DMS79 (cell line): ENCODE results near the gene LMNA.
A peak's percentile ranks its signal among the peaks of the same experiment; 100 is the strongest.

ENCODE experiments used
- DNase-seq: peaks from one replicate; lab custom pipeline; 2025; lab: John Stamatoyannopoulos, UW

The LMNA gene

DNA sequence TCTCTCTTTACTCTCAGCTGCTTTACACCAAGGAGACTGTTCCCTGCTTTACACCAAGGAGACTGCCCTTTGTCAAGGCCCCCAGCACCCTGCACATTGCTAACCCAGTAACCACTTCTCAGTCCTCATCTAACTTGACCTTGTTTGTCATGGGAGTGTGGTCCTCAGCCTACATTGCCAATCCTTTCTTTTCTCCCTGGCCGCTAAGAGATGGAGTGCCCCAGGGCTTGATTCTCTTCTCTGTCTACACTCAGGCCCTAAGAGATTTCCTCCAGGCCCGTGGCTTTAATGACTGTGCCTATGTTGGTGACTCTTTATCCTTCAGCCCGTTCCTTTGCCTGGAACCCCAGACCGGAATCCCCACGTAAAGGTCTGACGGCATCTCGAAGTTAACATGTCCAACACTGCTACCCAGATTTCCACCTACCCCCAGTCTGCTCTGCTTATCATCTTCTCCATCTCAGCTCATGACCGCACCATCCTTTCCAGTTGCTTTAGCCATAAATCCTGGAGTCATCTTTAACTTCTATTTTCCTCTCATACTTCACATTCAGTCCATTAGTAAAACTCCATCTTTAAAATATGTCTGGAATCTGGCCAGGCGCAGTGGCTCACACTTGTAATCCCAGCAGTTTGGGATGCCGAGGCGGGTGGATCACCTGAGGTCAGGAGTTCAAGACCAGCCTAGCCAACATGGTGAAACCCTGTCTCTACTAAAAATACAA is 29.4 kb downstream of the LMNA start:
- no peak for DNase-seq

DNA sequence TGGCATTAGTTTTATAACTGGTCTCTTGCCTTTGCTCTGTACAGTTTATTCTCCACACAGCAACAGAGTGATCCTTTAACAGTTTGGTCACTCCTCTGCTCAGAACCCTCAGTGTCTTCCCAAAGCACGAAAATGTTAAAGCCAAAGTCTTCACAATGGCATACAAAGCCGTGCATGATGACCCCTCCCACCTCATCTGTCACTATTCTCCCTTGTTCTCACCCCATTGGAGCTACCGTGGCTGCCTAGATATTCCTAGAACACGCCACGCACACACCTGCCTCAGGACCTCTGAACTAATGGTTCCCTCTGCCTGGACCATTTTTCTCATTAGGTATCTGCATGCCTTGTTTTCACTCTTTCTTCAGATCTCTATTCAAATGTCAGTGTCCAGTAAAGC is 30.2 kb downstream of the LMNA start:
- no peak for DNase-seq

DNA sequence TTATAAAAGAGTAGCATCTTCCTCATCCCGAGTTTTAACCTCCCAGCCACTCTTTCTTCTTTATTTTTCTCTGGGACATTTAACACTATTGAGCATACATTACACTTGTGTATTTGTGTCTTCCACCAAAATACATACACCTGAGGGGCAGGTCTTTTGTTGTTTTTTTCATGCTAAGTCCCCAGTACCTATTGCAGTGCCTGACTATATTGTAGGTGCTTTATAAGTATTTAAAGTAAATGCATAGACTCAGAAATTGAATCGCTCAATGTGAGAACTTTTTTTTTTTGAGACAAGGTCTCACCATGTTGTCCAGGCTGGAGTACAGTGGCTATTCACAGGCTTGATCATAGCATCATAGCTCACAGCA is 31.1 kb downstream of the LMNA start:
- DNase-seq = no peak

DNA sequence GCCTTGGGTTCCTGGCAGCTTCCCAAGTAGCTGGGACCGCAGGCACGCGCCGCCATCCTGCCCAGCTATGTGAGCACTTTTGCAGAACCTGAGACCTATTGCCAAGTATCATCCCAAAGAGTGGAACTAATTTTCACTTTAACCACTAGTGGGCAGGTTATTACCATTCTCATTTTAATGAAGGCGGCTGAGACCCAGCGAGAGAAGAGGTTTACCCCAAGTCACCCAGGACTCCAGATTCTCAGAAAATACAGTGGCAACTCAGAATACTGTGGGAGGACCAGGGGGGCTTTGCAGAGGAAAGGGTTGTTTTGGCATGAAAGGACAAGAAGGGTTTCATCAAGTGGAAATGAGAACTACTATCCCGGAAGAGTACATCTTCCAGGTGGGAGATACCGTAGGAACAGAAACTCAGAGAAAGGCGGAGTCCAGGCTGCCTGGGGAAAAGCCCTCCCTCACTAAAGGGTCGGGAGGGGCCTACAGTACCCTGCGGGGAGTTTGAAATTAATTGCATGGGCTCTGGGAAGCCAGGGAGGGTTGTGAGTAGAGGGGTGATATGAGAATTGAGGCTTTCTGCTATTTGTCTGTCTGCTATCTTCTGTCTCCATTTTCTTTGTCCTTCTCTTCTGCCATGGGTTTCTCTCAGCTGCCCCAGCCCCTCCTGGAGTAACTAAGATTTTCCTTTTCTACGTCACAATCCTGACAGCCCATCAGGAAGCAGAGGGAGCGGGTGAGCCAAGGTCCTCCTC is 31.7 kb downstream of the LMNA start:
- peak; percentile 89 for DNase-seq

DNA sequence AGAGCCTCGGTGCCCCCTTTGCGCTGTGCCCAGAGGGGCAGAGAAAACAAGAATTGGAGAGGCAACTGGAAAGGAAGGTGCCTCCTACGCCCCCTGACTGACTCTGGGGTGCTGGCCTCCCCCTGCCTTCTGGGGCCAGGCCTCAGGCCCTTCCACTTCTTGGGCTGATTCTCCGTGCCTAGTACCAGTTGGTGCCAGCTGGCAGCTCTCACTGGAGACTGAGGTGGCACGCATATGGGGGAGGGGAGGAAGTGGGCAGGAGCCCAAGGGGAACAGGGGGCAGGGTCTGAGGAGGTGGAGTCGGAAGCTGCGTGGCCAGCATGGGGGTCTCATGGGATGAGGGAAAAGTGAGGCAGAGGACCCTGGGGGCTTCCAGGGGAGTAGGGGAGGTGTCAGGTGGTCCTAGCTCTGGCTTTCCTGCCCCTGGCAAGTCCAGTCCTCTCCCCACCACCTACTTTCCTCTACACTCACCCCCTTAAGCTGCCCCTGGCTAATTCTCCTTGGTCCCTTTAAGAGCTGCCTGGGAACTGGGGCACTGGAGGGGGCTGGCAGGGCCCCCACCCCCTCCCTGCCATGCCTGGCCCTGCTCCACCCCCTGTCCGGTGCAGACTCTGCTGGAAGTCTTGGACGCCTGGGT is 32.4 kb downstream of the LMNA start:
- peak; percentile 30 for DNase-seq

DNA sequence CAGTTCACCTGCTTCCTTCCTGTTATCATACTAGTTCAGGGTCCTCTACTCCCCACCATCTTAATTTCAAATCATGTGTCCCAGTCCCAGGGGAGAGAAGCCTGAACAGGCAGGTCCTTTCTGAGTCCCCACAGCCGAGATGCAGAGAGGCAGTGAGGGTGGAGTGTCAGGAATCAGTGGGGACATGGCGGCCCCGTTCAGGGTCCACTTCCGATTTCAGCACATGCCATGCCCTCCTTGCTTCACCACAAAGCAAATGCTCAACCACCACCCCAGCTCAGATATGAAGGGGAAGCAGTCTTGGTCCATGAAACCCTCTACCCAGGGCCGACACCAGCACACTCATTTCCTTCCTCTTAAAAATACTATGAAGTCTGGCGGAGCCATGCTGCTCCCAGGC is 33.7 kb downstream of the LMNA start:
- DNase-seq = no peak

DNA sequence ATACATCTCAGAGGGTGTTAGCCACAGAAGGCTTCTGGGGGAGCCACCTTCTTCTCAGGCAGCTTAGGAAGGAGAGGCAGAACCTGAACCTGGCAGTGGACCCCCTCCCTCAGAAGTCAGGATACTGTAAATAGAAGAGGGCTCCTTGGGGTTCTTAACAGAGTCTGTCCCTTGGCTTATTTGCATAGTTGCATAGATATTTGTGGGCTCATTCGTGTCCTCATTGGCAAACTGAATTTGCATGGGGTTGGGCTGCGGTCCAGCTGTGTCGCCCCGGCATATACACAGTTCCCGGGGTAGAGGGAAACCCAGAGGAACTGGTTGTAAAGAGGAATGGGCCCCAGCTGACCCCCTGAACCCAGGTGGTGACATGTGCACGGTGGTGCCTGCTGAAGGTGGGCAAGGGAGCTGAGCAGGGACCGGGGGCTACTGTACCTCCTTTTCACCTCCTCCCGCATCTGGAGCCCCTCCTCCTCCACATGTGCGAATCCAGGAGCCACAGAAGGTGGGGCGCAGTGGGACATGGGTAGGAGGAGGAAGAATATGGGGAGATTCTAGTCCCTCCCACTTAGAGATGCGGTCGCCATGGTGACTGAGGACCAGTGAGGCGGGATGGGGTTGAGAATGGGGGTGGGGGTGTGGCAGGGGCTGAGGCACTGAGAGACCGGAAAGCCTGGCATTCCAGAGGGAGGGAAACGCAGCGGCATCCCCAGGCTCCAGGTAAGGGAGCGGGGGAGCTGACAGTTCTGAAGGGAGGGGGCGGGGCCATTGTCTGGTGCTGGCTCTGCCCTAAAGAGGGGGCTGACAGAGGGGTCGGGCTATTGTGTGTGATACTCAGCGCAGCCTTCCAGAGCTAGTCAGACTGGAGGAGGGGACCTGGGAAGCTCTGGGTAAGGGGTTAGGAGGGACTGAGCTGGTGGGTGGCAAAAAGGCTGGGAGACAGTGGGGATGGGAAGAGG is 35.1 kb downstream of the LMNA start:
- DNase-seq = no peak

DNA sequence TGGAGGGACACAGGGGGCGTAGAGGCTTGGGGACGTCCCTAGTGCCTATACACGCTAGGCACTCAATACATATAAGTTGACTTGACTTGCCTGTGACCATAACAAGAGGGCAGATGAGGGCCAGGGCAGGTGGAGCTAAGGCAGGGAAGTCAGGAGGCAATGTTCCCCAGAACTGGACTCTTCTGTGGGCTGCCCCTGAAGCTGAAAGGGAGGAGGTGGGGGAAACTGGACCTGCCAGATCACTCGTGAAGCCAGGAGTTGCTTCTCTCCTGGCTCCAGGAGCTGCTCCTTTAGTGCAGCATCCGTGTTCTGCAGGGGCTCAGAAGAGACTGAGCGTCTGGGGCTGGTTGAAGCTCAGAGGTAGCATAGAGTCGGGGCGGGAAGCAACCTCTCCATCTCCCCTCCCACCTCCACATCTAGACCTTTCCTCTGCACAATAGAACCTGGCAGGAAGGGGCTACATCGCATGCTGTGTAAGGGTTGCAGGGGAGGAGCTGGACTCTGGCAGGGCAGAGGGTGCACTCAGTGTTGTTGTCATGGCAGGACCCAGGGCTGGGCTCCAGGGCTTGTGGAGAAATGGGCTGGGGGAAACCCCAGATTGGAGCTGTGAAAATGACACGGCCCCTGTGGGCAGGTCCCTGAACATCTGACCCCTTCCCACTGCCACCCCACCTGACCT is 36.0 kb downstream of the LMNA start:
- no peak for DNase-seq

DNA sequence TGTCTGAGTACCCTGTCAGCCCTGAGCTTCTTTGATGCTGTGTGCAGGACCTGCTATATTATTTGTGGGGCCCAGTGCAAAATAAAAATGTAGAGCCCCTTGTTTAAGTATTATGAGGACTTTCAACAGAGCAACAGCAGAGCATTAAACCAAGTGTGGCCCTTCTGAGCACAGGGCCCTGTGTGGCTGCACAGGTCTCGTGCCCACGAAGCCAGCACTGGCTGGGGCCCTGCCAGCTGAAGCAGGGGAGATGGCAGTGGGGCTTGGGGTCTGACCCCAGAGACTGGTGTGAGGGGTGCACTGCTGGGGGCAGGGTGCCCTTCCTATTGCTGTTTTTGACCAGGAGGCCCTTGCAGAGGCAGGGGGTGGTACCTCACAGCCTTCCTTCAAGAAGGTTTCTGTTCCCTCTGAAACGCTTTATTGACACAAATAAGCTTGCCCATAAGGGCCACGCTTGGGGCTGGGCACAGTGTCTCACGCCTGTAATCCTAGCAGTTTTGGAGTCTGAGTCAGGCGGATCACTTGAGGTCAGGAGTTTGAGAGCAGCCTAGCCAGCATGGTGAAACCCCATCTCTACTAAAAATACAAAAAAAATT is 36.7 kb downstream of the LMNA start:
- no peak for DNase-seq

DNA sequence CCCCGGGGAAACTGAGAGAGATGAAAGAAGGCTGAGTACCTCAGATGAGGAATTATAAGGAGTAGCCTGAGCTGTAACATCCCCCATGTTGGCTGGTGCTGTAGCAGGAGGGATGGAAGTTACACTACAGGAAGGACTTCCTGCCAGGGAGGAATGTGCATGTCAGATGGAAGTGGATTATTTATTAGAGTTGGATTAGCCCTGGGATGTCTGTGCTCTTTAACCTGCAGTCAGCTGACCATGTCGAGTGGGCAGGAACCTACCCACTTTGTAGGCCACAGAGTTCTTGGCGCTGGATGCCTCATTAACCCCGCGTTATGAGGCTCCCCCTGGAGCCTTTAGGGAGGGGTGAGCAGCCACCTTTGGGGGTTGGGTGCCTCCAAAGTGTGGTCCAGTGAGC is 38.1 kb downstream of the LMNA start:
- DNase-seq = peak; percentile 40

DNA sequence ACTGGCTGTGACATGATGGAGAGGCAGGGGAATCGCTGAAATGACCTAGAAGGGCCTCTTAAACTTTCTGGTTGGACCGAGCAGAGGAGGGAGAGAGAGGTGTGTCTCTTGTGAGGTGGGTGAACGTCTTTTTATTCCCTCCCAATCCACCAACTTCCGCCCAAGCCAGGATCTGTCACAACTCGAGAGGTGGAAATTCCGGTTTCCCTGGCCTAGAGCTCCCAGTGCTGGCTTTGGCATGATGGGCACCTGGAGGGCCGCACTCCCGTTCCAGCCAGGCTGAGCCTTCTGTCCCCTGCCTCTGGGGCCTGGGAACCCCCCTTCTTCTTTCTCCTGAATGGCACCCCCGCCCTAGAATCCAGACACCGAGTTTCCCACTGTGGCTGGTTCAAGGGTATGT is 38.9 kb downstream of the LMNA start, which contains the start of gene SEMA4A:
Gene SEMA4A (plus strand): TSS at position 224 of the 400 bp plus-strand sequence. CDS start 994 bp downstream, outside the sequence.
- no peak for DNase-seq

DNA sequence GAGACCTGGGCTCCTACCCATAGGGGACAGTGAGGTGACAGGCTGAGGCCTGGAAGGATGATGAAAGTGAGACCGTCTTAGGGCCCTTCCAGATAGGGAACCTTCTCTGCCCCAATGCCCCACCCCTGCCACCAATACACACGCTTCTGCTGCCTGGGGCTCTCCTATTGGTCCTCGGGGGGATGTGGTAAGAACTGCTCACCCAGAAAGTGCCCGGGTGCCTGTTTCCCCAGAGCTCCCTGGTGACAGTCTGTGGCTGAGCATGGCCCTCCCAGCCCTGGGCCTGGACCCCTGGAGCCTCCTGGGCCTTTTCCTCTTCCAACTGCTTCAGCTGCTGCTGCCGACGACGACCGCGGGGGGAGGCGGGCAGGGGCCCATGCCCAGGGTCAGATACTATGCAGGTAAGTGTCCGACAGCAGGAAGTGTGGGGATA is 39.8 kb downstream of the LMNA start:
- DNase-seq = no peak

DNA sequence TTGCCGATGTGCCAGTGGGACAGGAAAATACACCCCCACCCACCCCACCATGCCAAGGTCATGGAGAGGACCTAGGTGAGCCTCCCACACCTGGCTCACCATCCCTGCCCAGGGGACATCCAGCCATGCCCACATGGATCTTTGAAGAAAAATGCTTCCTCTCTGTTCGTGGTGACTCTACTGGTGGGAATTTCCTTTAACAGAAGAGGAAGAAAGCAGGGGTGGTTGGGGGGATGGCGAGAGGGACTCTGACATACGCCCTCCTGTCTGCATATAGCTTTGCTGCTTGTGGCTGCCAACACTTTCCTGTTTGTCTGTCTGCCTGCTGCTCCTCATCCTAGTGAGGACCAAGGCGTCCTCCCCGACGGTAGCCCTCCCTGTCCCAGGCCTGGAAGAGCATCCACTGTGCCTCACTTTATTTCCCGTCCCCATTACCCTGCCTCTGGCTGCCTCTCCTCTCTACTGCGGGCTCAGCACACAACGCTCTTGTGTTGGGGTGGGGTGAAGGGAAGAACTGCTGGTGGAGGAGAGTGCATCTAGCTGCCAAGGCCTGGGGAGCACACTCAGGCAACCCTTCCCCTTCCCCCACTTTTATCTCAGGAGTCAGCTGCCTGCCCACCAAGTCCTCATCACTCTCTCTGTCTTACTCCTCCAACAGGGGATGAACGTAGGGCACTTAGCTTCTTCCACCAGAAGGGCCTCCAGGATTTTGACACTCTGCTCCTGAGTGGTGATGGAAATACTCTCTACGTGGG is 41.4 kb downstream of the LMNA start:
- no peak for DNase-seq

DNA sequence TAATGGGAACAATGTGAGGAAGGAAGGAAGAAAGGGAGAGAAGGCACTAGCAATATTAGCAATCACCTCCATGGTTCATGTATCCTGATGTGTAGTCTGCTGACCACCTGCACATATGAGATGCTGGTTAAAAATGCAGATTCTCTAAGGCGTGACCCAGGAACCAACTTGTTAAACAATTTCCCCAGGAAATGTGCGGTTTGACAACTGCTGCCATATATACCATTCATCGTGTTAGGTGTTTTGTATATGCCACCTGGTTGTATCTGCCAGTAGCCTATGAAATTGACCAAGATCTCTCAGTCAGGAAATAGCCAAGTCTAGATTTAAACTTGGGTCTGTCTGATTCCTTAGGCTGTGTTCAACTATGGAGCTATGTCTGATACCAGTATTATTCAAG is 43.0 kb downstream of the LMNA start:
- no peak for DNase-seq

DNA sequence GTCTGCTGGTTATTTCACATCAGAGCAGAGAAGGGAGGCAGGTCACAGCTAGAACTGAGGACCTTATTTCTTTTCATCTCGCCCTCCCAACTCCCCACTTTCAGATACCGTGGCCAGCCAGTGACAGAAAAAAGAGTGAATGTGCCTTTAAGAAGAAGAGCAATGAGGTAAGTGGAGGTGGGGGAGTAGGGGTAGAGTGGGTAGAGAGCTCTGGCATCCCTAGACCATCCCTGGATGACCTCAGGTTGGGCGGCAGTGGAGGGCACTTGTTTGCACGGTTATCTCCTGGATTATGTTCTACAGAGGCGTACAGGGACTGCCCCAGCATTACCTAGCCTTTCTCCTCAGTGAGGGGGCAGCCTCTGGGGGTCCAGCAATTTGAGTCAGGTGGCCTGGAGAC is 43.5 kb downstream of the LMNA start:
- DNase-seq = no peak

DNA sequence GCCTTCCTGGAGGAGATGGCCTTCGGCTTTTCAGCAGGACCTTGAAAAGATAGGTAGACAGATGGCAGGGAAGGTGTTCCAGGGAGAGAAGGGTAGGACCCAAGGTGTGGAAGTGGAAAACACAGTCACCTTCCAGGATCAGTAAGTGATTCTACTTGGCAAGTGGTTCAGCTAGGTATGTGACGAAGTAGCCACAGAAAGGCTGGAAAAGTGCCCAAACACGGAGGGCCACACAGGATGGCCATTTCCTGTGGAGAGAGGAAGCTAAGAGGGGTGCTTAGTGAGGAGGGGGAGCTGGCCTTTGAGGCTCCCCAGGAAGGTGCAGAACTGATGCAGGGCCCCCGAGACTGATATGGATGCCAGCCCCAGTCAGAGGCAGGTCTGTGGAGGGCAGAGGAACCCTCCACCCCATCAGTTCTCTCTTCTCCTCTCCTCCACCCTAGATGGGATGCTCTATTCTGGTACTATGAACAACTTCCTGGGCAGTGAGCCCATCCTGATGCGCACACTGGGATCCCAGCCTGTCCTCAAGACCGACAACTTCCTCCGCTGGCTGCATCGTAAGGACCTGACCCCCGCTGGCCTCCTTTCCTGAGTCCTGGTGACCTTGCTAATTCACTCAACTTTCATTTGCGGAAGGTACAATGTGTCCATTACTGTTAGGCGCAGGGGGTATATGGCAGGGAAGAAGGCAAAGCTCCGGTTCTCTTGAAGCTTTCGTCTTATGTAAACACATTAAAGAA is 45.7 kb downstream of the LMNA start:
- DNase-seq = no peak

DNA sequence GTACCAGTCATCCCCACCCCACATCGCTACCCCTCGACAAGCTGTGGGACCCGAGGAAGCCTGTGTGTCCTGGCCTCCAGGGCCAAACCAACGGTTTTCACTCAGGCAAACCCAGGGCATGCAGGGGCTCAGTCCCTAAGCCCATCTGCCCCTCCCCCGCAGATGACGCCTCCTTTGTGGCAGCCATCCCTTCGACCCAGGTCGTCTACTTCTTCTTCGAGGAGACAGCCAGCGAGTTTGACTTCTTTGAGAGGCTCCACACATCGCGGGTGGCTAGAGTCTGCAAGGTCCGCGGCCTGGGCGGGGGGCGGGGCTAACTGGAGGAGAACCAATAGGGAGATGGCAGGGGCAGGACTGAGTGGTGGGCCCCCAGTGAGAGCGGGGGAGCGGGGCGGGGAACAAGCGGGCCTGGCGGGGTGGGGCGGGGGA is 46.2 kb downstream of the LMNA start:
- DNase-seq = peak; percentile 59

DNA sequence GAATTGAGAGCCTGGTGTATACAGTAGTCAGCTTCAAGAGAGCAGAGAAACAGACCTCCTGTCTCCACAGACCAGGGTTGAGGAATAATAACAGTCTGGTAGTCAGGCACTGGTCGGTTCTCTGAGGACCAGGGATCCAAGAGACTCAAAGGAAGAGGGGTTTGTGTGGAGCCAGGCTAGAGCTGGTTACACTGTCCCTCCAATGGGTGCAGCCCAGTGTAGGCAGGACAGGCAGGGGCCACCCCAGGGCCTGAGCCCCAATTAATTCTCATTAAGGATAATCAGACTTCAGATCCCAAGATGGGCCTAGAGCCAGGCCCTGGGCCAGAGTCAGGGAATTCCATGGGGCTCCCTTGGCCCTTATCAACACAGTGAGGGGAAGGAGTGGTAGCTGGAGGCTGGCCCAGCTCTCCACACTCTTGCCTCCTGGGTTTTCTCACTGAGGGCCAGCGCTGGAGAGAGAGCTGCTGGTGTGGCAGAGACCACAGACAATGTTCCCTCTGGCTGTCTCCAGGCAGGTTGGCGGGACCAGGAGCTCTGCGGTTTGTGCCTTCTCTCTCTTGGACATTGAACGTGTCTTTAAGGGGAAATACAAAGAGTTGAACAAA is 48.0 kb downstream of the LMNA start:
- DNase-seq = no peak

DNA sequence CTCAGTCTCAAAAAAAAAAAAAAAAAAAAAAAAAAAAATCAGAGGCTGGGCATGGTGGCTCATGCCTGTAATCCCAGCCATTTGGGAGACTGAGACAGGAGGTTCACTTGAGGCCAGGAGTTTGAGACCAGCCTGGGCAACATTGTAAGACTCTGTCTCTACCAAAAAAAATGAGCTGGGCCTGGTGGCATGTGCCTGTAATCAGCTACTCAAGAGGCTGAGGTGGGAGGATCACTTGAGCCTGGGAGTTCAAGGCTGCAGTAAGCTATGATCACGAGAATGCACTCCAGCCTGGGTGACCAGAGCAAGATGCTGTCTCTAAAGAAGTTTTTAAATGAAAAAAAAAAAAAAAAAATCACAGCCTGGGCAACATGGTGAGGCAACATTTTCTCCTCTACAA is 49.2 kb downstream of the LMNA start:
- no peak for DNase-seq
